GM18868 (cell line): ENCODE results near the gene SIGLEC9.
A peak's percentile ranks its signal among the peaks of the same experiment; 100 is the strongest.

Experiments
- ATAC-seq: cut with Tn5 transposase; IDR thresholded peaks from one replicate; pipeline ENCODE4 v1.9.1; 2021; ENCODE audit warnings: mild to moderate bottlenecking, moderate library complexity; ENCODE audit not compliant: unreplicated experiment

Gene SIGLEC9

DNA sequence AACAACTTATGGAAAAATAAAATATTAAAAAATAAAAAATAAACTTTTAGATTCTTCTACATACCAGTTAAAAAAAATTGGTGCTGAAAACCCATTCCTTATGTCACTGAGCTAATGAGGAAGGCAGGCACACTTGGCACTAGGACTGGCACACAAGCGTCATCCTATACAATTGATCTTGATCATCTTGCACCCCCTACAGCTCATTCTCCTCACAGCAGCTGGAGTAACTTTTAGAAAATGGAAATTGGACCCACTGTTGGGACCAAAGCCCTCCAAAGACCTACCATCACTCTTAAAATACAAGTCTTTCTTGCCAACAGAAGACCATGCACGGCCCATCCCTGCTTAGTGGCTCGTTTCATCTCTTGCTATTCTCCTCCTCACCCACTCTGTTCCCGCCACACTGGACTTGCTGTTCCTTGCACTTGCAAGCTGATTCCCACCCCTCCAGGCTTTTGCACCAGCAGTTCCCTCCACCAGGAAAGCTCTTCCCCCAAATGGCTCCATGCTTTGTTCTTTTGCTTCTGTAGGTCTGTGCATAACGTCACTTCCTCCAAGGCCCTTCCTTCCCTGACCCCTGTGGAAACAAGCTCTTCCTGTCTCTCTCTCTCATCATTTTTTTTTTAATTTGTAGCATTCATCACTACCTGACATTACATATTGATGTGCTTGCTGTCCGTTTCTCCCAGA is 28.1 kb upstream of the SIGLEC9 start:
- ATAC-seq = no peak

DNA sequence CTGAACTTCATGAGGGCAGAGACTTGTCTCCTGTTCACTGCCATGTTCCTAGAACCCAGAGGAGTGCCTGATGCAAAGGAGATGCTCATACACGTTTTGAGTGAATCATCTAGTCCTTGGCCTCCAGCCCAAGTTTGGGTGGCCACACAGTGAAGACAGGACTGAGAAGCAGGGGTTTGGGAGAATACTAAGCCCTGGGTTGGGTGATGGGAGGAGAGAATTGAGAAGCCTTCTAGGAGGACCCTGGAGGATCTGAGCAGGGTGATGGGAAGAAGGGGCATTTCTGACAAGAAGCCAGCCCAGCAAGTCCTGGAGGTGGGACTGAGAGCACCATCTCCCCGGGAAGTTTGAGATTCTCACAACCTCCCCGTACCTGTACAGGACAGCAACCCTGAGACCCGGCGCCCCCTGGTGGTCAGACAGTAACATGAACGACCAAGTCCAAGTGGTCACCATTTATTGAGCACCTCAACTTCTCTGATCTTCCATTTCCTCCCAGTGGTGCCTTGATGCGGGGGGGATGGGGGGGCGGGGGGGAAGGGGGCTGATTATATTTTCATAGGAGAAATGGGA is 27.5 kb upstream of the SIGLEC9 start:
- ATAC-seq = no peak

DNA sequence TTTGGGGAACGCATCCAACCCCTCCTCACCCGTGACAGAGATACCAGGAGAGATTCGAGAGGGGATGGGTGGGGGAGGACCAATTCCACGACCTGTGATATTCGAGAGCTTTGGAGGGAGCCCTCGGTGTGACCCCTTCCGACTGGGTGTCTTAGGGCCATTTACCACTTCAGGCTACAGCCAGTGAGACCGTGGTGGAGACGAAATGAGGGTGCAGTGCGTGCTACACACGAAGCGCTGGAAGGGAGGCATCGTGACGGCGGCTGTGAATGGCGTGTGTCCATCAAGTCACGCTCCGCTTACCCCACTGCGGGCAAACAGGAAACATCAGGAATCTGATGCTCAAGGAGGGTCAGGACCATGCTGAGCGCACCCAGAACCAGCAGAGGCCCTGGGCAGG is 26.9 kb upstream of the SIGLEC9 start:
- ATAC-seq = no peak

DNA sequence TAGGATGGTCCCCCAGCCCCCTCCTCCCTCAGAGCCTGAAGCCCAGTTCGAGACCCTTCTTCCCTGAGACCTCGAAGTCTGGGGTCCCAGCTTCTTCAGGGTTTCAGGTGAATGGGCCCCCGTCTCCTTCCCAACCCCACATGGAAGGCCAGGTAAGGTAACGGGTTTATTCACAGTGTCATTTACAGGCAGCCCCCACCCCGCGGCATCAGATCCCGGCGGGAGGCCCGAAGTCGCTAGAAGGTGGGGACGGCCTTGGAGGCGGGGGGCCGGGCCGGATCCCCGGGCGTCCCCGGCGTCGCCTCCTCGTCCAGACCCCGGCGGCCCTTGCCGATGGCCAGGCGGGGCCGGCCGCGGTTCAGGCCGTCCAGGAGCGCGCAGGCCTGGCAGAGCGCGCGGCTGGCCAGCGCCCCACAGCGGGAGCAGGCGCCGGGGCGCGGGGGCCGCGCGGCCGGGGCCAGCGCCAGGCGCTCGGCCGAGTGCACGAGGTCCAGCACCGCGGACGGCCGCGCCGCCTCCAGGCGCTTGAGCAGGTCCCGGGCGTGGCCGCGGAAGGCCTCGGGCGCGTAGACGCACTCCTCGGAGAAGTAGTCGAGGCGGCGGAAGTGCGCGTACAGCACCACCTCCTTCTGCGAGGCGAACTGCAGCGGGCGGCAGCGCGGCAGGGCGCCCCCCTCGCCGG is 26.2 kb upstream of the SIGLEC9 start:
- ATAC-seq = no peak

DNA sequence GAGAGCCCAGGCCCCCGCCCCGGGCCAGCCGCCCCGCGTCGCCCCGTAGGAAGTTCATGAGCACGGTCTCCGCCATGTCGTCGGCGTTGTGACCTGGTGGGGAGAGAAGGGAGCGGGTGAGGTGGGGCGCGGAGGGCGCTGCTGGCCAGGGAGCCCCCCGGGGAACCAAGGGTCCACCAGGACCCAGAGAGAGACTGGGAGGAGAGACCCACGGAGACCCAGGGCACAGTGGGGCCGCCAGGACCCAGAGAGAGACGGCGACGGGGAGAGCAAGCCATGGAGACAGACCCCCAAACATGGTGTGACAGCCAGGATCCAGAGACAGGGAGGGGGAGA is 25.7 kb upstream of the SIGLEC9 start:
- ATAC-seq = no peak

DNA sequence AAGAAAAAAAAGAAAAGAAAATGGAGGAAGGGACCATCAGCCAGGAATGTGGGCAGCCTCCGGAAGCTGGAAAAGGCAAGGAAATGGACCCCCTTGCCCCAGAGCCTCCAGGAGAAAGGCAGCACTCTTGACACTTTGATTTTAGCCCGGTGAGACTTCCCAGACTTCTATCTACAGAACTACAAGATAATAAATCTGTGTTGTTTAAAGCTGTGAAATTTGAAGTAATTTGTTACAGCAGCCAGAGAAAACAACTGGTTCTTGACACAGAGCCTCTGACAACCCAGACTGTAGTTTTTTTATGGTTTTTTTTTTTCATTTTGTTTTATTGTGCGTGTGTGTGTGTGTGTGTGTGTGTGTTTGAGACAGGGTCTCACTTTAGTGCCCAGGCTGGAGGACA is 24.1 kb upstream of the SIGLEC9 start:
- ATAC-seq = no peak

DNA sequence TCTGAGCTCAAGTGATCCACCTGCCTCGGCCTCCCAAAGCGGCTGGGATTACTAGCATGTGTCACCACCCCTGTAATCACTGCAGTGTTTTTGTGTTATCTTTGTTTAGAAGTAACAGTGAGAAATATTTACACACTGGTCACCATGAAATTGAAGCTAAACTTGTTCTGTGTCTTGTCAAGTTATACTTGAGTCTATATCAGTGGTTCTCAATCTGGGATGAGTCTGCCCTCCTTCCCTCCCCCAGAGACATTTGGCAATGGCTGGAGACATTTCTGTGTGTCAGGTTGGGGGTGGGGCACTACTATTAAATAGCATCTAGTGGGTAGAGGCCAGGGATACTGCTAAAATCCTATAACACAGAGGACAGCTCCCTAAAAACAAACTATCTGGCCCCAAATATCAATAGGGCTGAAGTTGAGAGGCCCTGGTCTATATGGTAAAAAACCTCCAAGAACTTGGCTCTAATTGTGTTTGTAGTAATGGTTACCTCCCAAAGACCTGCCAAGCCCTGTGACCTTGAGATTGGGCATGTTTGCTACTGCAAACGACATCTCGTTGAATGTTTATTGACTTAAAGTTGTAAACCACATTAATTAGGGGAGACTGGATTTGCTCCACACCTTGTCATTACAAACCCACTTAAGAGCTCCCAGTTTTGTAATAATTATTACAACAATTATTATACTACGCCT is 23.4 kb upstream of the SIGLEC9 start:
- ATAC-seq = no peak

DNA sequence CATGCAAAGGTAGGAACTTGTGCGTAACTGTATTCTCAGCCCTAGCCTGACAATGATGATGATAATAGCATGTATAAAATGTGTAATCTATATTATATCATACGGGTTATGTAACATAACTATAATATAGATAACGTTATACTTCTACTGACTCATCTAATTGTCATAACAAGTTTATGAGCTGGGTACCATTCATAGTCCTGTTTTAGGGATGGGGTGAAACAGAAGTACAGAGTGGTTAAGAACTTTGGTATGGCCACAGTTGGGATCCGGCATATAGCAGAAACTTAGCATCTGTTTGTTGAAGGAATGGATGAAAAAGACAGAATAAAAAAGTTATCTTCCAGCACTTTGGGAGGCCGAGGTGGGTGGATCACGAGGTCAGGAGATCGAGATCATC is 21.7 kb upstream of the SIGLEC9 start:
- ATAC-seq = no peak

DNA sequence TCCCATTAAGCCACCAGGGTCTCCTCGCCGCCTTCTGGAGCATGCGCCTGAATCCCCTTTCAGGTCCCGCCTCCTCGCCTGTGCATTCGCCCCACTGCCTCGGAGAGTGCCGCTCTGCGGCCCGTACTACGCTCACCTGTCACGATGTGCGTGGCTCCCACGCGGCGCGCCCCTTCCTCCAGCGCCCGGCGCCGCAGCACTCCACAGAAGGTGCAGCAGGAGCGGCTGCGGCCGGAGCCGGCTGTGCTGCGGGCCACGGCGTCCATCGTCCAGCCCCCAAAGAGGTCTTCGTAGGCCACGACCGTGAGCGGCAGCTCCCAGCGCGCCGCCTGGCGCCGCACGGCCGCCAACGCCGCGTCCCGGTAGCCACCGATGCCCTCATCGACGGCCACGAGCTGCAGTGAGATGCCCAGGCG is 20.8 kb upstream of the SIGLEC9 start:
- ATAC-seq = no peak

DNA sequence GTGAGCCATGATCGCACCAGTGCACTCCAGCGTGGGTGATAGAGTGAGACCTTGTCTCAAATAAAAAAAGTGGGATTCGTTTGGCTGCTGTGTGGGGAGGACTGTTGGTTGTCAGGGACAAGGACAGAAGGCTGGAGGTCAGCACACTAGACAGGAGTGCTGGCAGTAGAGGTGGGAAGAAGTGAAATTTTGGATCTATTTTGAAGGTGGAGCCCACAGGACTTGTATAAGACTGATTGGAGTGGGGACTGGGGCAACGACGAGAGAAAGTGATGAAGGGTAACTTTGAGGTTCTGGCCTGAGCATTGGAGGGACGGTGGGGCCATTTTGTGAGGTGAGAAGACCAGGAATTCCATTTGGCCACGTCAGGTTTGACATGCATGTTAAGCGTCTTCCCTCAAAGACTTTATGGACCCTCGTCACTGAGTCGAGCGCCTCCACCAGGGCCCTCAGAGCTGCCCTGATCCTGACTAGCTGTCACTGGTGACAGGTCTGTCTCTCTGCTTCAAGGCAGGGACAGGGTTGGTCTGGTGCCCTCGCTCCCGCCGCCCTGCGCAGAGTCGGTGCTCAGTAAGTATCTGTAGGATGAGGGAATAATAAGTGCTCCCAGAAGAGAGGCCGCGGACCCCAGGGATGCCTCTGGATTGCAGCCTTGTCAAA is 17.2 kb upstream of the SIGLEC9 start:
- ATAC-seq = no peak

DNA sequence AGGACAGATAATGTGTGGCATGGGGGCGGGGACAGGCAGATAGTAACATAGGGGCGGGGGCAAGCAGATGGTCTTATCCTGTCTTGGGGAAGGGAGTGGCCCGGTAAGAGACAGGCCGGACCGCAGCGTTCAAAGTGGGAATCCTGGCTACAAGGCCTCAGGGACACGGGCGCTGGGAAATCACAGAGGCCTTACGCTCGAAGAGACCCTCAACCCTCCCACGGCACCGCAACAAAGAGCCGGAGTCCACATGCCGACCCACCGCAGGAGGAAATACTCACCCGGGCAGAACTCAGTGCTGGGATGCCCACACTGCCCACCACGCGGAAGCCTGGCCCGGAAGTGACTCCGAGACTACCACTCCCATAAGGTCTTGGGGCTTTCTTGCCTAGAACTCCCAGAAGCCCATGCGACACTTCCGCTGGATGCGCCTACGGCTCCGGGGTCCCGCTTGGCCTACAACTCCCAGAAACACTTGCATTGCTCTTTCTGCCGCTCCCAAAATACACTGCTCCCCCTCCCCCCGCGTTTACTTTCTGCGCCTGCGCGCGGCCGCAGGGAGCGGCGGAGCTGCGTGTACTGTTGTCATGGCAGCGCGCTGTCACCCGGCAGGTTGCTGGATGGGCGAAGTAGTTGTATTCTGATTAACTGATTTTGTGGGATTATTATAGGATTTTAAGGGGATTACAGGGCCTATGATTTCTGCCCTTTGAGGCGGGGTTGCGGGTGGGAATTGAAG is 16.5 kb upstream of the SIGLEC9 start, which contains the start of gene CTU1:
CTU1 (minus strand) TSS at position 344 of the 739 bp plus-strand sequence. CDS start 3,840 bp downstream, outside the sequence.
- ATAC-seq = peak; percentile 88

DNA sequence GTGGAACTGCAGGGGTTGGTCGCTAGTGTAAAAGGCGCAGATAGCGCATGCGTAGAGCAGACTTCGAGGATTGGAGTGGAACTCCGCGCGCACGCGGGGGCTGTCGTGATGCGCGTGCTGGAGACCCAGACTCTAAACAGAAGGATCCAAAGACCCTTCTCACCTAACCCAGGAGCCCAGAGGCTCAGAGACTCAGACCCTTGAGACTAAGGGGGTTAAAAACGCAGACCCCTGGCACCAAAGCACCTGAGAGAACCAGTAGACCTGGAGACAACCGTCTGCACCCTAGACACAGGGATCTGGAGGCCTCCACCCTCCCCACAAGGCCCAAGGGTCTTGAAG is 15.9 kb upstream of the SIGLEC9 start:
- ATAC-seq = peak; percentile 20

DNA sequence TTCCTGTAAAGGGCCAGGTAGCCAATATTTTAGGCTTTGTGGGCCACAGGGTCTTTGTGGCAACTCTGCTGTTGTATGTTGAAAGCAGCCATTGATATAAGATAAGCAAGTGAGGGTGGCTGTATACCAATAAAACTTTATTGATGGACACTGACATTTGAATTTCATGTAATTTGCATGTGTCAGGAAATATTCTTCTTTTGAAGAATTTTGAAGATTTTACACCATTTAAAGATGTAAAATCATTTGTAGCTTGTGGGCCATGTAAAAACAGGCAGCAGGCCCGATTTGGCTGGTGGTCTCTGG is 14.1 kb upstream of the SIGLEC9 start:
- no peak for ATAC-seq

DNA sequence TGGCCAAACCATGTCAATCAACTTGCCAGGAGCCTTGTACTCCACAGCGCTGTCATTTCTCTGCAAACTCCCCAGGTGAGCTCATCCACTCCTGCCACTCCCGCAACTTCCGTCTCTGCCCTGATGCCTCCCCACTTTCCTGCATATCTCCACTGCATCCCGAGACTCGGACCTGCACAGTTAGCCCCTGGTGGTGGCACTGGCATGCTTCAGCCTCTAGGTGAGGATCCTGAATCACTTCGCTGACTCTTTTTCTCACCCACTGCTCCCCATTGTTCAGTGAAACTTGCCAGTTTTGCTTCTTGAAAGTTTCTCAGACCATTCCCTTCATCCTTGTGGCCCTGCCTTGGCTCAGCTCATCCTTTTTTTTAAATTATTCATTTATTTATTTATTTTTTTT is 13.1 kb upstream of the SIGLEC9 start:
- ATAC-seq = no peak

DNA sequence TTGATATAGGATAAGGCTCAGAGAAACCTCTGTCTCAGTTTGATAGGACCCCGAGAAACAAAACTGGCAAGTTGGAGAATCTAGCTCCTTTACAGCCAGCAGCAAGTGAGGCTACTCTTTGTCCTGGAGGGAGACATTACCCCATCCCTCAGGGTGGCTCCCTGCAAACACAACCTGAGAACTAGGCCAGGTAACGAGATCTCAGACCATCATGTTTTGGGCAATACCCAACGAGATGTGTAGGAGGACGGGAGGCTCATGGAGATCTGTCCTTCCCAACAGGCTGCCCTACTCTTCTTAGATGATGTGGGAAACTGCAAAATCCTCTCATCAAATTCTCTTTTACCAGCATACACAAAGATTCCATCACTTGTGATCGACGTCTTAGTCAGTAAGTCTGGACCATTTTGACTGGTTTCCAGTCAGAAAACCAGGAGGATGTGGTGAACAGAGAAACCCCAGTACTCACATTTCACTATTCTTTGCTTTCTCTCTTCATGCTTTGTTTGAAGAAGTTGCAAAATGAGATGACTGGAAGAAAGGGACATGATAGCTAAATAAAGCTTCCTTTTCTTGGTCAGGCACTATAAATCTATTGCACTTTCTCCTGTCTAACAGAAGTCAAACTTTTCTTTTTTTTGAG is 10.5 kb upstream of the SIGLEC9 start:
- no peak for ATAC-seq

DNA sequence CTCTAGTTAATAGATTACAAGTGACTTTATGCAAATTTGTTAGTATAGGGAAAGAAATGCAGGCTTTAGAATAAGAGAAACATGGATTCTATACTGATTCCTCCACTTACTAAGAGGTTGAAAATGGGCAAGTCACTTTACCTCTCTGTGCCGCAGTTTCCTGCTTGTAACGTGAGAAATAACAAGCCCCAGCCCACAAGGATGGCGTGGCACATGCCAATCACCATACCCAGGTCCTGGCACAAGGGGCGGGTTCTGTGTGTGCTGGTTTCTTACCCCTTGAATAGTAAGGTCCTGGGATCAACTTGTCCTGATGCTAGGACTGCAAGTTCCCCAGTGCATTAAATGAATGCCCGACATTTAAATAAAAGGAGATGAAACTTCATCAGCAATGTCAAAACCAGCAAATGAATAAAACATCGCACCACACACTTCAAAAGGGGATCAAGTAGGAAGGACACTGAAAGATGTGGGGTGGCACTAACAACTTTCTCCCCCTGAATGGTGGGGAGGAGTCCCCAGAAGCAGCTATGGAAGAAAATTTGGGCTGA is 7.9 kb upstream of the SIGLEC9 start:
- no peak for ATAC-seq

DNA sequence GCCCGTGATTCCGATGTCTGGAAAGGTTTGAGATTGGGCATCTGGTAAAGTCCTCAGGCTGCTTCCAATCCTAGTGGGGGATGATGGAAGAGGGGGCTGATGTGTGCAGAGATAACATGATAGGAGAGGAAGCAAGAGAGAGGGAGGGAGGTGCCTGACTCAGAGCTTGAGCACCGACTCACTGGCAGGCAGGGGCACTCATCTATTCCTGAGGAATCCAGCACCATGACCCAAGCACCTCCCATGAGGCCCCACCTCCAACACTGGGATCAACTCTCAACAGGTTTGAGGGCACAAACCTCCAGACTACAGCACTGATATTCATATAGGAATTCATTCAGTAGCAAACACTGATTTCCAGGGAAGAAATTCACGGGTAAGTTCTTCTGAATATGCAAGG is 5.6 kb upstream of the SIGLEC9 start:
- no peak for ATAC-seq

DNA sequence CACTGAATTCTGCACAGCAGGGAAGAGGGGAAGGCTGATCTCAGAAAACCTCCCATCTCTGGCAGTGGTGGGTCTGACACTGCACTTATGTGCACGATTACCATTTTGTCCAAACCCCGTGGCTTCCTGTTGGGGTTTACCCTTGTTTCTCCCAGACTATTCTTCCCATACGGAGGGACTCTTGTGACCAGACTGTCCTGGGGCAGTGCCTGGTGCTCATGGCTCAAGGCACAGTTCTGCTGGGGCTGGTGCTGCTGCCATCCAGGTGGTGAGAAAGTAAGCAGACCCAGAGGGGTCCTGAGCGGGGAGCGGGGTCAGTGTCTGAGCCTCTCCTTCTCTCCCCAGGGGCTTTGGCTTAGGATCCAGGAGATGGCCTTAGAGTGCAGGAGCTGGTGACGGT is 5.1 kb upstream of the SIGLEC9 start:
- ATAC-seq = no peak

DNA sequence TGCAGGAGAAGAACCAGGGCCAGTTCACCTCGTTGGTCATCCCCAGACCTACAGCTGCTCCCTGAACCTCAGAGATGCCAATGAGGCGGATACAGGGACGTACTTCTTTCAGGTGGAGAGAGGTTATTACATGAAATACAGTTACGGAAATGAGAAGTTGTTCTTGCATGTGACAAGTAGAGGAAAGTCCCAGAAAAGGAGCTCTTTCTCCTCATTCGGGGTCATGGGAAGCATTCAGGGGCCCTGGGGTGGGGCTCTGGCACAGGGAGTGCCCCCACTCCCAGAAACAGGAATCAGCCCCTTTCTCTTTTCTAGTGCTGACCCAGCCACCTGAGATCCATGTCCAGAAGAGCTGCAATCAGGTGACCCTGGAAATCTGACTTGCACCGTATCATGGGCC is 4.5 kb upstream of the SIGLEC9 start:
- no peak for ATAC-seq

DNA sequence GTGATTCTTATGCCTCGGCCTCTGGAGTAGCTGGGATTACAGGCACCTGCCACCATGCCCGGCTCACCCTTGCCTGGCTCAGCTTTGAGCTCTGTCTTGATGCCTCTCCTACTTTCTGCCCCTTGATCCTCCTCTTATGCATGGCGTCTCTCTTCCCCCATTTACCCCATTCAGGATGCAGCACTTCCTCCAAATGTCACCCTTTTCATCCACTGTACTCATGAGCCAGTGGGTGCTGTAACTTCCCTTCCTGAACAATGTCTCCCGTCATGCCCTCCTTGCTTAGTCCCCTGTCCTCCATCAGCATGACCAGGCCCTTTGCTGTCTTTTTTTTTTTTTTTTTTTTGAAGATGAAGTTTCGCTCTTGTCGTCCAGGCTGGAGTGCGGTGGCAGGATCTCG is 3.4 kb upstream of the SIGLEC9 start:
- no peak for ATAC-seq
